ENCODE measurements around the gene PPP1R9A. TPM values are rescaled to one million over a fixed set of nuclear protein-coding genes. Genes with fewer than 3 reads are reported as not detected.

The PPP1R9A gene
- polyA plus RNA-seq, 3 donors: not detected

DNA sequence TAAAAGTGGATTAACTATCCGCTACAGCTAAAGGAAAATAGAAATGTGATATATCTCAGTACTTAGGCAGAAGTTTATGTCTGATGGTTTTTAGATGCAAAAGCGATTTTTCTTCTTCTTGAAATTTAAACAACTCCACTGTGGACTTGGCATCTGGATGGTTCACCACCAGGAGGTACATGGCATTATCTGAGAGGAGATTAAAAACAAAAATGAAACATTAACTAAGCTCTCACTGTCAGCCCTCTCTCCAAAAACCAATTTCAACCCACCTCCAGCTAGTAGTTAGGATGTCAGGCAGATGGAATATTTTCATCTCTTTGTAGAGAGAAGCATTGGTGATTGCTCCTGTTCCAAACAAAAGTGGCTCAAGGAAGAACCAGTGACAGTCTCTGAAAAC is 404.0 kb downstream of the PPP1R9A start:
- H3K9me3 Mint-ChIP-seq: peaks cover 0 to 3% (median 0%) of the 10 kb centered on the region in 7 donors
- no peak overlapping the region for H3K4me3 Mint-ChIP-seq
- intact Hi-C loops (cut with micrococcal nuclease): no loop called here
- Histone ChIP-seq H3K9me3 (replicated peaks in 1 of 2; ENCODE audit: control insufficient read depth in 1 of 2, insufficient read depth in 1 of 2, low read length in 2 of 2) (no peaks in the 10 kb centered on the region), H2AFZ (ENCODE audit: insufficient read depth, low read depth, low read length, poor library complexity, severe bottlenecking) (no peak overlapping the region), H3K4me3 (replicated peaks in 1 of 3; ENCODE audit: low read depth in 2 of 3, low read length in 3 of 3) (no peak overlapping the region), H4K20me1 (ENCODE audit: insufficient read depth, low read length) (no peaks in the 10 kb centered on the region), H3K36me3 (replicated peaks in 1 of 2; ENCODE audit: control insufficient read depth in 1 of 2, insufficient read depth in 2 of 2, low read length in 2 of 2) (no peaks in the 10 kb centered on the region), H3K4me2 (replicated peaks; ENCODE audit: extremely low read depth, low read length, poor library complexity, severe bottlenecking) (no peak overlapping the region), H3K27me3 (ENCODE audit: control insufficient read depth in 2 of 2, insufficient read depth in 2 of 2, low read length in 2 of 2) (no peaks in the 10 kb centered on the region), H3K79me2 (ENCODE audit: insufficient read depth, low read length) (no peaks in the 10 kb centered on the region), H3K9ac (ENCODE audit: insufficient read depth, low read length, poor library complexity, severe bottlenecking) (no peak overlapping the region), H3K27ac (ENCODE audit: low read depth in 1 of 2, low read length in 2 of 2) (no peak overlapping the region), H3K4me1 (ENCODE audit: control insufficient read depth in 1 of 2, insufficient read depth in 2 of 2, low read length in 2 of 2) (no peaks in the 10 kb centered on the region)
- TF ChIP-seq, protein P1, sequence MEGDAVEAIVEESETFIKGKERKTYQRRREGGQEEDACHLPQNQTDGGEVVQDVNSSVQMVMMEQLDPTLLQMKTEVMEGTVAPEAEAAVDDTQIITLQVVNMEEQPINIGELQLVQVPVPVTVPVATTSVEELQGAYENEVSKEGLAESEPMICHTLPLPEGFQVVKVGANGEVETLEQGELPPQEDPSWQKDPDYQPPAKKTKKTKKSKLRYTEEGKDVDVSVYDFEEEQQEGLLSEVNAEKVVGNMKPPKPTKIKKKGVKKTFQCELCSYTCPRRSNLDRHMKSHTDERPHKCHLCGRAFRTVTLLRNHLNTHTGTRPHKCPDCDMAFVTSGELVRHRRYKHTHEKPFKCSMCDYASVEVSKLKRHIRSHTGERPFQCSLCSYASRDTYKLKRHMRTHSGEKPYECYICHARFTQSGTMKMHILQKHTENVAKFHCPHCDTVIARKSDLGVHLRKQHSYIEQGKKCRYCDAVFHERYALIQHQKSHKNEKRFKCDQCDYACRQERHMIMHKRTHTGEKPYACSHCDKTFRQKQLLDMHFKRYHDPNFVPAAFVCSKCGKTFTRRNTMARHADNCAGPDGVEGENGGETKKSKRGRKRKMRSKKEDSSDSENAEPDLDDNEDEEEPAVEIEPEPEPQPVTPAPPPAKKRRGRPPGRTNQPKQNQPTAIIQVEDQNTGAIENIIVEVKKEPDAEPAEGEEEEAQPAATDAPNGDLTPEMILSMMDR (IDR thresholded peaks at IDR 0.05): no peak
- H3K27me3 Mint-ChIP-seq (ENCODE audit: low read depth in 3 of 3): peaks cover 0 to 5% (median 4%) of the 10 kb centered on the region in 3 donors
- H3K4me1 Mint-ChIP-seq: no peaks in the 10 kb centered on the region
- no peak for DNase-seq
- H3K27ac Mint-ChIP-seq: no peak overlapping the region
- WGBS (ENCODE audit: insufficient coverage): no CpG with 5 or more reads among the region's 2 CpGs
- no peaks in the 10 kb centered on the region for H3K36me3 Mint-ChIP-seq

DNA sequence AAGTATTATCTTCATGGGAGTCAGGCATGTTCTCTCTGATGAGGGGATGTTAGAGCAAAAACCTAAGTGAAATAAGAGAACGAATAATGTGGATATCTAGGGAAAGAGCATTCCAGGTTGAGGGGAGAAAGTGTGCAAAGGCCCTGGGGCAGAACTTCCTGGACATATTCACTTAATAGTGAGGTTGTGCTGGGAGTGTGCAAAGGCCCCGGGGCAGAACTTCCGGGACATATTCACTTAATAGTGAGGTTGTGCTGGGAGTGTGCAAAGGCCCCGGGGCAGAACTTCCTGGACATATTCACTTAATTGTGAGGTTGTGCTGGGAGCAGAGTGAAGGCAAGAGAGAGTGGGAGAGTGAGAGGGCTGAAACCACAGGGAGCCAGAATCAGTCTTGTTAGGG is 405.2 kb downstream of the PPP1R9A start:
- no peaks in the 10 kb centered on the region for H3K27me3 ChIP-seq (ENCODE audit: control insufficient read depth in 2 of 2, insufficient read depth in 2 of 2, low read length in 2 of 2)
- TF ChIP-seq, protein P1 (IDR thresholded peaks at IDR 0.05): no peak
- no peaks in the 10 kb centered on the region for H4K20me1 ChIP-seq (ENCODE audit: insufficient read depth, low read length)
- no peak for DNase-seq
- no peak overlapping the region for H3K27ac ChIP-seq (ENCODE audit: low read depth in 1 of 2, low read length in 2 of 2)
- H3K36me3 Mint-ChIP-seq: no peaks in the 10 kb centered on the region
- peaks cover 0 to 5% (median 4%) of the 10 kb centered on the region in 3 donors for H3K27me3 Mint-ChIP-seq (ENCODE audit: low read depth in 3 of 3)
- WGBS (ENCODE audit: insufficient coverage): 89% methylated on average over 3 of the region's 4 CpGs
- H3K27ac Mint-ChIP-seq: no peak overlapping the region
- no peaks in the 10 kb centered on the region for H3K4me1 Mint-ChIP-seq
- intact Hi-C loops (cut with micrococcal nuclease): no loop called here
- H3K36me3 ChIP-seq (replicated peaks in 1 of 2; ENCODE audit: control insufficient read depth in 1 of 2, insufficient read depth in 2 of 2, low read length in 2 of 2): no peaks in the 10 kb centered on the region
- no peak overlapping the region for H2AFZ ChIP-seq (ENCODE audit: insufficient read depth, low read depth, low read length, poor library complexity, severe bottlenecking)
- H3K9me3 ChIP-seq (replicated peaks in 1 of 2; ENCODE audit: control insufficient read depth in 1 of 2, insufficient read depth in 1 of 2, low read length in 2 of 2): no peaks in the 10 kb centered on the region
- H3K4me3 ChIP-seq (replicated peaks in 1 of 3; ENCODE audit: low read depth in 2 of 3, low read length in 3 of 3): no peak overlapping the region
- no peak overlapping the region for H3K4me3 Mint-ChIP-seq
- no peaks in the 10 kb centered on the region for H3K4me1 ChIP-seq (ENCODE audit: control insufficient read depth in 1 of 2, insufficient read depth in 2 of 2, low read length in 2 of 2)
- H3K9ac ChIP-seq (ENCODE audit: insufficient read depth, low read length, poor library complexity, severe bottlenecking): no peak overlapping the region
- H3K79me2 ChIP-seq (ENCODE audit: insufficient read depth, low read length): no peaks in the 10 kb centered on the region
- H3K4me2 ChIP-seq (replicated peaks; ENCODE audit: extremely low read depth, low read length, poor library complexity, severe bottlenecking): no peak overlapping the region
- peaks cover 0 to 3% (median 0%) of the 10 kb centered on the region in 7 donors for H3K9me3 Mint-ChIP-seq
